D341Med (cell line): ENCODE data around the gene HDAC4.

Experiments used
- DNase-seq: peaks from one replicate; pipeline ENCODE4 v3.0.0; 2012; ENCODE audit warnings: low spot score

Gene HDAC4

GRCh38 chr2:239166201-239166834 is 234.5 kb downstream of the HDAC4 start:
- DNase-seq, result no peak

DNA sequence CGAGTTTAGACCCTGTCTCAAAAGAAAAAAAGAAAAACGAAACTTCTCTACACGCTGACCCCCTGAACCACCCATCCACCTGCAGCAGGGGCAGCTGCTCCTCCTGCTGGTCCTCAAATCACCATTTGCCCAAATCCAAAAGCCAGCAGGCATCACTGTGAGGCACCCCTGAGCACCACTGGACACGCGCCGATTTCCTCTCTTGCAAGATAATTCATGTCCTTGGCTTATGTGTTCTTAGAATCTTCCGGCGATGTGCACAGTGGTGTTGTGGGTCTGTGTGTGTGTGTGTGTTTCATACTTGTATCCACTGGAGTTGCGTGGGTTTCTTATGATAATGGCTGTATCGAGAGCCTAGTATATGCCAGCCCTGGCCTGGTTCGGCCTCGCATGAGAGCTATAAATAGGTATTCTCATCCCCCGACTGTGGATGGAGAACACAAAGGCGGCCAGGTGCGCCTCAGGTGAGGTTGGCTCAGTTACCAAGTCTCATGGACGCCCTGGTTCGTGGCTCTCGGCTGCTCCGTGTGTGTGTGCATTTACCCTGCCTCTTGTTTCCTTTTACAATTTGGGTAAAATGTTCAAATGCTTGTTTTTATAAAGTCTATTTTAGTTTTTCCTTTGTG is 235.5 kb downstream of the HDAC4 start:
- DNase-seq, result no peak

- DNase-seq, result no peak
These were observed 236.4 kb downstream of the HDAC4 start for GRCh38 chr2:239164335-239164871.

GRCh38 chr2:239163688-239164334 is 237.0 kb downstream of the HDAC4 start:
- no peak for DNase-seq

- no peak for DNase-seq
These were observed 237.7 kb downstream of the HDAC4 start for GRCh38 chr2:239162976-239163687.

GRCh38 chr2:239162141-239162821 is 238.5 kb downstream of the HDAC4 start:
- no peak for DNase-seq

DNA sequence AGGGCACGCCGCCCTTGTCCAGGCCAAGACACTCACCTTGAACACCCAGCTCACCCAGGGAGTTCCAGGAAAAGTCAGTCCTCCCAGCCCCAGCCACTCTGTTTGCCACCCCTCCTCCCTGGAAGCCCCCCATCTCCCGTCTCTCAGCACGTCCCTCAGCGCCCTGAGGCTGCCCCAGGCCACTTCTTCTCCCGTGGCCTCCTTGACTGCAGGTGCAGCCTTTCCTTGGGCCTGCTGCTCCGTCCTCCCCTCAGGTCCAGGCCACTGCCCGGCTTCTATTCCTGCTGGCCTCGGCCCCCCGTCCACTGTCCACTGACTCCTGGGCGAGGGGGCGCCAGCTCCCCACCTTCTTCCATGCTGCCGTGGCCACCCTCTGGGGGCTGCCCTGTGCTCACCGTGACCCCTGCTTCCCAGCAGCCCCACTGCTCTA is 239.1 kb downstream of the HDAC4 start:
- DNase-seq, result no peak

- DNase-seq, result no peak
These were observed 240.3 kb downstream of the HDAC4 start for GRCh38 chr2:239160226-239161143.

DNA sequence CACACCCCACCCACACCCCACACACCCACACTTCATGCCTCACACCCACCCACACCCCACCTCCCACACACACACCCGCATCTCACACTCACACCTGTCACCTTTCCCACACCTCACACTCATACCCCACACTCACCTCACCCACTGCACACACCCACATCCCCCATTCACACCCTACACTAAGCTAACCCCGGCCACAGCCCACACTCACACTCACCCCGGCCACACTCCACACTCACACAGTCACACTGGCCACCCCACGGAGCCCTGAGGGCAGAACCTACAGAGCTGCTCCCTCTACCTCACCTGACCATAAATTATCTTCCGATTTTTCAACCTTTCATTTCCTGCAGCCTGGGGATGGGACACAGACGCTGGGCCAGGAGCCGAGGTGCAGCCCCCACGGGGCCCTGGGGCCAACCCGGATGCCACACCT is 241.3 kb downstream of the HDAC4 start:
- DNase-seq, result no peak

DNA sequence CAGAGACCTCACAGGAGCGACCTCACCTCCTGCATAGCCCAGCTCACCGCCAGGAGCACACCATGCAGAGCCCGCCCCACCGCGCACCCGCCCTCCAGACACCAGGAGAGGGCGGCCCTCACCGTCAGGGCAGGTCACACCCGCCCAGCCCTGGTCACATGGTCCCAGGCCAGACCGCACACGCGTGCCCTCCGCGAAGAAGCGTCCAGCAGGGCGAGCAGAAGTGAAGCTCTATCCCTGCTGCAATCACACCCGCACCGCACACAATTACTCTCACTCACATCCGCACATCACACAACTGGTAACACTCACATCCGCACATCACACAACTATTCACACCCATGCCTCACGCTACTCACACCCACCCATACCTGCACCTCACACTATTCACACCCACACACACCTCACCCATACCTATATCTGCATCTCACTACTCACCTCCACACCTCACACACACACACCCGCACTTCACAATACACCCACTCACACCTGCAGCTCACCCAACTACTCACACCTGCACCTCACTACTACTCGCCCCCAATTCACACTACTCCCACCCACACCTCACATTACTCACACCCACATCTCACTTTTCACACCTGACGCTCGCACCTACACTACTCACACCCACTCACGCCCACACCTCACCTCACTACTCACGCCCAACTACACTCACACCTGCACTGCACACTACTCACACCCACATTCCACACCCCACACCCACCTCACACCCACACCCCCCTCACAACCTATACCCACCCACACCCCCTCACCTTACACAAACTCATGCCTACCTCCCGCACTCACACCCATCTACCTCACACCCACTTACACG is 242.0 kb downstream of the HDAC4 start:
- no peak for DNase-seq

DNA sequence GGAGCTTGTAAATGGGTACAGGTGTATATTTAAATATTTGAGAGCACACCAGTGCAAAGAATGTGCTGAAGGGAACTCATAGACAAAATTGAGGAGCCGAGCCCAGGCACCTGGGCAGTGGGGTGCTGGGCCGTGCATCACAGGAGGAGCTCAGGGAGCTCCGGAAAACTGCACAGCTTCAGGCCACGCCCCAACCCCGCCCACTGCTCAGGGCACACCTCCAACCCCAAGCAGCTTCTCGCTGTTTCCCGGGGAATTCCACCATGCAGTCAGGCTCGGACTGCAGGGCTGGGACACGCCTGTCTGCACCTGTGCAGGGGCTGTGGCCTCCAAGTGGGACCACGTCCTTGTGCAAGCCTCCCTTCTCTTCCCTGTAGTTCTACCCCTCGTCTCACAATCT is 243.0 kb downstream of the HDAC4 start:
- DNase-seq, result no peak

GRCh38 chr2:239157269-239157668 is 243.6 kb downstream of the HDAC4 start:
- no peak for DNase-seq

DNA sequence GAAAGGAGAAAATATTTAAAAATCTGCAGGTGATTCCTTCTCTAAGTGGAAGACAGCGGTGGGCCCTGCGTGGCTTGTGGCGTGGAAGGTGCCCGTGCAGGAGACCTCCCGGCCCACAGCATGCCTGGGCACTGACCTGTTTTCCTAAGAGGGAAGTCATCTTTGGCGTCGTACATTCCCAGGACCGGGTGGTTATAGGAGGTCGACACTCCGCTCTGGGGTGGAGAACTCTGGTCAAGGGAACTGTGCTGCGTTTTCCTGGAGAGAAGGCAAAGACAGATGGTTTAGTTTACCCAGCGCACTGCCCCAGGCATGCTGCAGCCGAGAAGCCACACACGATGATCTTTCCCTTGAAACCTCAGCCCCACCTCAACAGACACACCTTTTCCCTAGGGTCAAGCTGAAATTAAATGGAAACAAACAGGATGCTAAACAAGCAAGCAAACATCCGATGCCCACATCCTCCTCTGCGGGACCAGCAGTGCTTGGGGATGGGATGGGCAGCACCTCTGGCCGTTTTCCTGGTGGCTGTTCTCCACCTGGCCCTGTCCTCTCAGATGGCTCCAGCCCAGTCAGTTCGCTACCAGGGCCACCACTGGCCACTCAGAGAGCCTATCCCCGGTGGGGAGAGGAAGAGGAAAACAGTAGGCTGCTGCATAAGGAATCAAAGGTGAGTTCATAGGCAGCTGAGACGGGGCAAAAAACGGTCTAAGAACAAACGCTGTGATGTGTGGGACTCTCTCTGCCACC is 244.1 kb downstream of the HDAC4 start:
- DNase-seq, result no peak

DNA sequence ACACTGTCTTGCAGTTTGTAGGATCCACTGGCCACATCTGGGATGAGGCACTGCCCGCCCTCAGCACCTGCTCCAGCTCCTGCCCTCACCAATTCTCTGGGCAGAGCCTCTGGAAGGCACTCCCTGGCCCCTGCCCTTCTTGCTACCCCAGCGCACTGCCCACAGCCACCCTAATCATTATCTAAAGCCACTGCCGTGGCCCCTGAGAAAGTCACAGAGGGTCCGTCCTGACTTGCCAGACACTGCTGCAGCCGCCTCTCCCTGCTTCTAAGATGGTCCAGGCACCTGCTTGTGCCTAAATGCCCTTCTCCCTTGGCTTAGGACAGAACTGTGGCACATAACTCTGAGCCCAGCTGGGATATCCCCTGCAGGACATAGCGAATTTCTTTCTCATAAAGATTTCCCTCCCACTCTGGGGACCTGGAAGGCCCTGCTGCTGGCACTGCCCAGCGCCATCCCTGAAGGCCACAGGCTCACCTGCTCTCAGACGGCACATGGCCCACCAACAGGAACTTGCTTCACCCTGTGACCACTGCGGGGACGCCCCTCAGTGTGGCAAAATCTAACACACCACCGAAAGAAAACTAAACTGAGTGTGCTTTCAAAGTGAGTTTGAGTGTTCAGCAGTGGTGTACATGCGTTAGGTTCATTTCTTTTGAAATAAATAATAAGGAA is 244.9 kb downstream of the HDAC4 start:
- DNase-seq, result no peak

- no peak for DNase-seq
These were observed 245.6 kb downstream of the HDAC4 start for GRCh38 chr2:239154971-239155805.

- DNase-seq, result no peak
These were observed 246.8 kb downstream of the HDAC4 start for GRCh38 chr2:239153806-239154591.

DNA sequence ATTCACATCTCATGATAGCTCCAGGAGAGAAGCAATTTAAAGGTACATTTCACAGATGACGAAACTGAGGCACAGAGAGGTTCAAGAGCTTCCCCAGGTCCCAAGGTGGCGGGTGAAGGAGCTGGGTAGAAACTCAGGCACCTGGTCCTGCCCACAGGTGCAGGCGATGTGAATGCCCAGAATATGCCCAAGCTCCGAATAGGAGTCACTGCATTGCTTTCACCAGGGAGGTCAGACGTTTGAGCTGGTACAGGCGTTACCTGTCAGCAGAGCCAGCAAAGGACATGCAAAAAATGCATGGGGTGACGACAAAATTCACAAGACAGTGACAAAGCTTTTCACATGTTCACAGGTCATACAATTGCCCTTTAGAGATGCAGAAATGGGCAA is 247.9 kb downstream of the HDAC4 start:
- no peak for DNase-seq
